ENCODE results near the gene PSMB7.

DNA sequence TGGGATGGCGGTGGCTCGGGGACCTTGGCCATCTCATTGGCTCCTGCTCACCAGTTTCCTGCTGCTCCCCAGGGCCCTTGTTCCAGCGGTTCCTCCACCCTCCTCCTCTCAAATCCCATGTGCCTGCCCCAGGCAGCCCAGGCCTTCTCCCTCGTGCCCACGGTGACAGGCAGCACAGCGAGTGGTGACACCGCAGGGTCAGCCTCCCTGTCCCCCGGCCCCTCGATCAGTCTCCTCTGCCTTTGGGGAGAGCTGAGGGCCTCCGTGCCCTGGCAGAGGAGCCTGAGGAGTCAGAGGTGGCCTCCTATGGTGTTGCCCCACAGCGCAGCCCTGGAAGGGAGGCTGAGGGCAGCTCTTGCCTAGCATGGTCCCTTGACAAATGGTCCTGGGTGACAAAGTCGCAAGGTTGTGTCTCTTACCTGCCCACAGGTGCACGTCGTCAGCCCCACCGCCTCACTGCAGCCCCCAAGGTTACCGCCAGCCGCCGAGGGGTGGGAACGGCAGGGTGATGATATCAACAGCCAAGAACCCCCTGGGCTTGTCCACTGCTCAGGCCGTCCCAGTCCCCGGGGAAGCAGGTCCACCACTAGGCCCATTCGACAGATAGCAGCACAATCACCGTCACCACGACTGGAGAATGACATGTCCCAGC lies 107.7 kb downstream of the PSMB7 start:
- TF ChIP-seq, protein P1, sequence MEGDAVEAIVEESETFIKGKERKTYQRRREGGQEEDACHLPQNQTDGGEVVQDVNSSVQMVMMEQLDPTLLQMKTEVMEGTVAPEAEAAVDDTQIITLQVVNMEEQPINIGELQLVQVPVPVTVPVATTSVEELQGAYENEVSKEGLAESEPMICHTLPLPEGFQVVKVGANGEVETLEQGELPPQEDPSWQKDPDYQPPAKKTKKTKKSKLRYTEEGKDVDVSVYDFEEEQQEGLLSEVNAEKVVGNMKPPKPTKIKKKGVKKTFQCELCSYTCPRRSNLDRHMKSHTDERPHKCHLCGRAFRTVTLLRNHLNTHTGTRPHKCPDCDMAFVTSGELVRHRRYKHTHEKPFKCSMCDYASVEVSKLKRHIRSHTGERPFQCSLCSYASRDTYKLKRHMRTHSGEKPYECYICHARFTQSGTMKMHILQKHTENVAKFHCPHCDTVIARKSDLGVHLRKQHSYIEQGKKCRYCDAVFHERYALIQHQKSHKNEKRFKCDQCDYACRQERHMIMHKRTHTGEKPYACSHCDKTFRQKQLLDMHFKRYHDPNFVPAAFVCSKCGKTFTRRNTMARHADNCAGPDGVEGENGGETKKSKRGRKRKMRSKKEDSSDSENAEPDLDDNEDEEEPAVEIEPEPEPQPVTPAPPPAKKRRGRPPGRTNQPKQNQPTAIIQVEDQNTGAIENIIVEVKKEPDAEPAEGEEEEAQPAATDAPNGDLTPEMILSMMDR (IDR thresholded peaks at IDR 0.05; ENCODE audit: low read depth, low read length, poor library complexity, severe bottlenecking), result no peak
- no peak for TF ChIP-seq EZH2phosphoT487 (IDR thresholded peaks at IDR 0.05; ENCODE audit: borderline replicate concordance, low read length)

All from DOHH2 (cell line).